ENCODE results near the gene PARP2.

The PARP2 gene

DNA sequence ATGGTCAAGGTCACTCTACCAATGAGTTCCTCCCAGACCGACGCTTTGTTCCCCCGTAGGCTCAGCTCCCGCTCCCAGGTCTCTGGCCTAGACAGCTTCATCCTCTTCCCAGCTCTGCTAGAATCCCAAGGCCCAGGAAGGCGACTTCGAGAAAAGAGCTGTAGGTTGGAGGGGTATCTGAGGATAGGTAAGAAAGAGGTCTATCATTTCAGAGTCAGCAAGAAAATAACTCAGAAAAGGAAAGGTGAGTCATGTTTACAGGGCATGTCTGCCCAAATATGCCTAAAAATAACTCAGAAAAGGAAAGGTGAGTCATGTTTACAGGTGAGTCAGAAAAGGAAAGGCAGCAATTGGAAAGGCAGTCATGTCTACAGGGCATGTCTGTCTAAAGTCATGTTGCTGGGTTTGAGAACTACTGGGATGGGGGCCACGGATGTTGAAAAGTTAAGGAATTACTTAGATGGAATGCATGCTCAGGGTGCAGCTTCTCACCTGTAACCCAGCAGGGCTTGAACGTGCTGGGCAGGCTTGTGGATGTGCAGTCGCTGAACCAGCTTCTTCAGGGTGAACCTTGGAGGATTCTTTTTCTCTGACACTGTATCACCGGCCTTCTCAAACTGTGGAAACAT is 57.6 kb downstream of the PARP2 start:
- DNase-seq (ENCODE audit: low spot score): peak; percentile 83

DNA sequence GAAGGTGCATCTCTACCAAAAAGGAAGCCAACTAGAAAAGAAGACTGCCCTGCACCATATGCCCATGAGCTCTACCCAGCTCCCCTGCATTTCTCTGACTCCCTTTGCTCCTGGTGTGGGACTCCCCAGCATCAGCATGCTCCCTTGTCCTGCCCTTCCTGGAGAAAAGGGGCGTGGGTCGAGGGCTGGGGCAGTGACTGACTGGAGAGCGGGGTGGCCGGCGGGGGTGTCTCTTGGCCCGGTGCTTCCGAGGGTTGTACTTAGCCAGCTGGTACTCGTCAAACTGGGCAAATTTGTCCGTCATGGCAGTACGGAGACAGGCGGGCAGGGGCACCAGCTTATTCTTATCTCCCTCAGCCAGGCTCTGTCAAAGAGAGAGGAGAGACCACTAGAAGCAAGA is 60.1 kb downstream of the PARP2 start:
- DNase-seq (ENCODE audit: low spot score): no peak
